Measurements from ENCODE around the gene SYCE3.

DNA sequence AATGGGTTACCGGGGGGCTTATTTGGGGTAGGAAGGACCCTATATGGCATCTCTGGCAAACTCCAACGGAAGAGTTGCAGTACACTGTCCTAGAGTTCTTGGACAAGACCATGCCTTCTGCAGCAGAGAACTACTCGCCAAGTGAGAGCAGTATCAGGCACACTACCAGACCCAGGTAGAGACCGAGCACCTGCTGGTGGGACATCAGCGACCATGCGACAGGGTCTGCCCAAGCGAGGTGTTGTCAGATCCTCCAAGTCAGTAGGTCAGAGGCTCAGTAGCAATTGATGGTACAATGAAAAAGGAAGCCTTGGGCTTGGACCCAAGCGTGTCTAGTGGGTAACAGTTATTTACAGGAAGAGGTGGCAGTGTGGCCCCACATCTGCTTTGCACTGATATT, 23.1 kb upstream of the SYCE3 start:
- TF ChIP-seq, protein P1, sequence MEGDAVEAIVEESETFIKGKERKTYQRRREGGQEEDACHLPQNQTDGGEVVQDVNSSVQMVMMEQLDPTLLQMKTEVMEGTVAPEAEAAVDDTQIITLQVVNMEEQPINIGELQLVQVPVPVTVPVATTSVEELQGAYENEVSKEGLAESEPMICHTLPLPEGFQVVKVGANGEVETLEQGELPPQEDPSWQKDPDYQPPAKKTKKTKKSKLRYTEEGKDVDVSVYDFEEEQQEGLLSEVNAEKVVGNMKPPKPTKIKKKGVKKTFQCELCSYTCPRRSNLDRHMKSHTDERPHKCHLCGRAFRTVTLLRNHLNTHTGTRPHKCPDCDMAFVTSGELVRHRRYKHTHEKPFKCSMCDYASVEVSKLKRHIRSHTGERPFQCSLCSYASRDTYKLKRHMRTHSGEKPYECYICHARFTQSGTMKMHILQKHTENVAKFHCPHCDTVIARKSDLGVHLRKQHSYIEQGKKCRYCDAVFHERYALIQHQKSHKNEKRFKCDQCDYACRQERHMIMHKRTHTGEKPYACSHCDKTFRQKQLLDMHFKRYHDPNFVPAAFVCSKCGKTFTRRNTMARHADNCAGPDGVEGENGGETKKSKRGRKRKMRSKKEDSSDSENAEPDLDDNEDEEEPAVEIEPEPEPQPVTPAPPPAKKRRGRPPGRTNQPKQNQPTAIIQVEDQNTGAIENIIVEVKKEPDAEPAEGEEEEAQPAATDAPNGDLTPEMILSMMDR (conservative IDR thresholded peaks at IDR 0.05 in 1 of 2, IDR thresholded peaks at IDR 0.05 in 1 of 2; ENCODE audit: extremely low read depth in 1 of 2, insufficient read depth in 1 of 2, low read depth in 1 of 2, low read length in 2 of 2), result no peak
- TF ChIP-seq EZH2 (IDR thresholded peaks at IDR 0.05; ENCODE audit: borderline replicate concordance, low read length), result no peak

Data from mammary epithelial cell (primary cell).